Neural cell (in vitro differentiated cells): ENCODE data around the gene NCAPD3.

Source experiments
- POLR2AphosphoS5 ChIP-seq: IDR thresholded peaks from 2 replicates; pipeline ENCODE4 v1.6.1; 2012
- RAD21 ChIP-seq: fragments of 450-650 bp; conservative IDR thresholded peaks from 2 replicates; pipeline ENCODE4 v1.6.1; 2014; ENCODE audit warnings: antibody characterized with exemption, mild to moderate bottlenecking, moderate library complexity
- SMC3 ChIP-seq: fragments of 450-650 bp; conservative IDR thresholded peaks from 2 replicates; pipeline ENCODE4 v1.6.1; 2014; ENCODE audit warnings: antibody characterized with exemption, mild to moderate bottlenecking, moderate library complexity; ENCODE audit not compliant: poor library complexity
- TF ChIP-seq, protein P1 (sequence below): fragments of 450-650 bp; IDR thresholded peaks from 2 replicates; pipeline ENCODE4 v1.5.1; 2014; ENCODE audit warnings: antibody characterized with exemption, mild to moderate bottlenecking, moderate library complexity; ENCODE audit not compliant: poor library complexity, severe bottlenecking

DNA sequence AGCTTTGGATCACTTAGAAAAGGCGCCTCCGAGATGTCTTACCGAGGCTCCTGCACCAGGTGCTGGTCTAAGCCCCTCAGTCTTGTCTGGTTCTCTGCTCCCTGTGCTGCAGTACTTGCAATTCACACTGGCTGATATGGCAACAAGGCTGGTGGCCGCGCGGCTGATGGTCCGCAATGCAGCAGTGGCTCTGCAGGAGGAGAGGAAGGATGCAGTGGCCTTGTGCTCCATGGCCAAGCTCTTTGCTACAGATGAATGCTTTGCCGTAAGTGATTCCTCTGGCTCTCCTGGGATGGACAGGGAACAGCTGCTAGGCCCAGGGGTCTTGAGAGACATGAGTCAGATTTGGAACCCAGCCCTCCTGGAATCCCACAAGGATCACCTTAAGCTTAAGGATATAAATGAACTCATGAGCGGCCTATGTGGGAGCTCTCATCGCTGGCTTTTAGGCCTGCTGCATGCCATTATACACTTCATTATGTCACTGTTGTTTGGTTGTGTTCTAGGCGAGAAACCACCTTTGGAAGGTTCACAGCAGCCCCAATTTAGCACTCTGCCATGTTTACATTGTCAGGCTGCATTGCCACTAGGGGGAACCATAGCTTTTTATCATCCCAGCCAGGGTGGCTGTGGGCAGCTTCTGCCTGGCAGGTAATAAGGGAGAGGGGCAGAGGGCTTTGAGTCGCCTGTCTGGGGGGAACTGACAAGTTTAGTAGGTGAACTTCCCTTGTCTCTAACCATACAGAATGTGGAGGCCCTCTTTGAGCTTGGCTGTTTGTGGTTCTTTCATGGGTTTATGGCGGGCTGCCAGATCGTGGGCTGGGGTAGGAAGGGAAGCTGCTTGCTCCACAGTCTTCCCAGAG lies 38.1 kb upstream of the NCAPD3 start:
- TF ChIP-seq, protein P1, sequence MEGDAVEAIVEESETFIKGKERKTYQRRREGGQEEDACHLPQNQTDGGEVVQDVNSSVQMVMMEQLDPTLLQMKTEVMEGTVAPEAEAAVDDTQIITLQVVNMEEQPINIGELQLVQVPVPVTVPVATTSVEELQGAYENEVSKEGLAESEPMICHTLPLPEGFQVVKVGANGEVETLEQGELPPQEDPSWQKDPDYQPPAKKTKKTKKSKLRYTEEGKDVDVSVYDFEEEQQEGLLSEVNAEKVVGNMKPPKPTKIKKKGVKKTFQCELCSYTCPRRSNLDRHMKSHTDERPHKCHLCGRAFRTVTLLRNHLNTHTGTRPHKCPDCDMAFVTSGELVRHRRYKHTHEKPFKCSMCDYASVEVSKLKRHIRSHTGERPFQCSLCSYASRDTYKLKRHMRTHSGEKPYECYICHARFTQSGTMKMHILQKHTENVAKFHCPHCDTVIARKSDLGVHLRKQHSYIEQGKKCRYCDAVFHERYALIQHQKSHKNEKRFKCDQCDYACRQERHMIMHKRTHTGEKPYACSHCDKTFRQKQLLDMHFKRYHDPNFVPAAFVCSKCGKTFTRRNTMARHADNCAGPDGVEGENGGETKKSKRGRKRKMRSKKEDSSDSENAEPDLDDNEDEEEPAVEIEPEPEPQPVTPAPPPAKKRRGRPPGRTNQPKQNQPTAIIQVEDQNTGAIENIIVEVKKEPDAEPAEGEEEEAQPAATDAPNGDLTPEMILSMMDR, result peak; percentile 55
- TF ChIP-seq POLR2AphosphoS5 (no peak), RAD21 (peak; percentile 30), SMC3 (peak; percentile 49)
